ENCODE results near the gene TCF20. TPM values are rescaled to one million over a fixed set of nuclear protein-coding genes. Genes with fewer than 3 reads are reported as not detected.
A peak's percentile ranks its signal among the peaks of the same experiment; 100 is the strongest.

The TCF20 gene
- total RNA-seq, 2 experiments from 2014 or later, result 64.1 to 68.3 TPM

DNA sequence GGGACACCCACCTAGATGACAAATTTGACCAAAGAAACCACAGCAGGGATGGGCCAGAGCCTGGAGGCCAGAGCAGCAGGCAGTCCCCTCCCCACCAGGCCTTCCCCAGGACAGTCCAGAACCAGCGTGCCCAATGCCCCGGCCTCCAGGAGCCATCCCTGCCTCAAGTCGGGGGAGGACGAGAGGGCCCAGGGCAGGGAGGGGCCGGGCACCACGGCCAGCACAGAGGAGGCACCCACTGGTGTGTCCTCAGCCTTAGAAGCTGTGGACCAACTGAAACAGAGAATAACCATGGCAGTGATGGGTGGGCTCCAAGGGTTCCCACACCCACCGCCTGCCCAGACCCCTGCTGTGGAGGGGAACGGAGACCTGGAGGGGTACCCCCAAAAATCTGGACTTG is 28.3 kb upstream of the TCF20 start:
- CTCF ChIA-PET, result no interaction called here
- H3K27me3 Mint-ChIP-seq, result no peaks in the 10 kb centered on the region
- DNase-seq, result no peak
- peaks cover 84% of the 10 kb centered on the region for H3K4me1 Mint-ChIP-seq
- H3K9me3 Mint-ChIP-seq (ENCODE audit: low read depth), result no peaks in the 10 kb centered on the region
- H3K36me3 Mint-ChIP-seq (ENCODE audit: low read depth), result no peaks in the 10 kb centered on the region
- H3K4me3 Mint-ChIP-seq, result no peak overlapping the region
- ATAC-seq, result no peak
- intact Hi-C loops (cut with DNase I, micrococcal nuclease), result no loop called here
- no peak overlapping the region for H3K27ac Mint-ChIP-seq
- POLR2A ChIA-PET, result no interaction called here

DNA sequence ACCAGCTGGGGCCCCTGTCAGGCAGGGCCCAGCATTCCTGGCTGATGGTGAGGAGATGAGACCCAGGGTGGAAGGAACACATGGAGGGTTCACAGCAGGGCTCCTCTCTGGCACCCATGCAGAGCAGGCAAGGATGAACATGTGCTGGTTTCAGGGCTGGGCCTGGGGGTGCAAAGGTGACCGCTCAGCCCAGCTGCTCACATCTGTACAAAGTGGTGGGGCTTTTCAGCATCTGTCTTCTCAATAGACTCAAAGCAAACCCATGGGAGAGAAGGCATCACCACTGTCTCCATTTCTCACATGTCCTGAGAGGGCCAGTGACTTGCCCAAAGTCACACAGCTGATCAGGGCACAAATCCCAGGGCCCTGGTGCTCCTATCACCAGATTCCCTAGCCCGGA is 27.3 kb upstream of the TCF20 start:
- ChIA-PET CTCF (interaction anchor here (0.6 kb wide), 2 partner anchors 16 to 574 kb away, joined by 3 read pairs; no protein-coding TSS in a partner anchor), POLR2A (interaction anchor here (0.6 kb wide), 1 partner anchor 178 kb away, joined by 10 read pairs; no protein-coding TSS in a partner anchor)
- intact Hi-C loops (cut with DNase I, micrococcal nuclease), result no loop called here
- Mint-ChIP-seq H3K4me3 (no peak overlapping the region), H3K9me3 (ENCODE audit: low read depth) (no peaks in the 10 kb centered on the region), H3K36me3 (ENCODE audit: low read depth) (no peaks in the 10 kb centered on the region), H3K4me1 (peaks cover 81% of the 10 kb centered on the region), H3K27me3 (no peaks in the 10 kb centered on the region), H3K27ac (no peak overlapping the region)
- DNase-seq, result no peak
- no peak for ATAC-seq

DNA sequence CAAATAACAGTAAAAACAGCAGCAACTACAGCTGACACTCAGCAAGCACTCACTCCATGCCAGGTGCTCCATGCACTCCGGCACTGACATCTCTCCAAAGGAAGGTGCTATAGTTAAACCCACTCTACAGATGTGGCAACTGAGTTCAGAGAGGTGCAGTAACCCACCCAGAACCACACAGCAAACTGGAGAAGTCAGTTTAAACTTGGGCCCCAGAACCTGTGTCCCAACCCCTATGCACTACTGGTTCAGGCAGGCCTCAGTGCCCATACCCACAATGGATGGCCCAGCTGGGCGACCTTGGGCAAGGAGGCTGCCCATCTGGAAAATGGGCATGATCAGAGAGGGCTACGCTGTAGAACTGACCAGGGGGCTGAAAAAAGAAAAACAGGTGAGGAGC is 26.4 kb upstream of the TCF20 start:
- Mint-ChIP-seq H3K4me1 (peaks cover 75% of the 10 kb centered on the region), H3K27ac (no peak overlapping the region), H3K27me3 (no peaks in the 10 kb centered on the region), H3K36me3 (ENCODE audit: low read depth) (no peaks in the 10 kb centered on the region), H3K9me3 (ENCODE audit: low read depth) (no peaks in the 10 kb centered on the region), H3K4me3 (no peak overlapping the region)
- ChIA-PET CTCF (interaction anchor here (0.5 to 0.8 kb wide), 3 partner anchors 218 to 724 kb away, joined by 3 to 4 read pairs (median 3); no protein-coding TSS in a partner anchor), POLR2A (interaction anchor here (0.6 to 1.2 kb wide), 4 partner anchors 8 to 178 kb away, joined by 3 to 10 read pairs (median 4); no protein-coding TSS in a partner anchor)
- intact Hi-C loops (cut with DNase I, micrococcal nuclease), result no loop called here
- DNase-seq (no peak), ATAC-seq (no peak)

DNA sequence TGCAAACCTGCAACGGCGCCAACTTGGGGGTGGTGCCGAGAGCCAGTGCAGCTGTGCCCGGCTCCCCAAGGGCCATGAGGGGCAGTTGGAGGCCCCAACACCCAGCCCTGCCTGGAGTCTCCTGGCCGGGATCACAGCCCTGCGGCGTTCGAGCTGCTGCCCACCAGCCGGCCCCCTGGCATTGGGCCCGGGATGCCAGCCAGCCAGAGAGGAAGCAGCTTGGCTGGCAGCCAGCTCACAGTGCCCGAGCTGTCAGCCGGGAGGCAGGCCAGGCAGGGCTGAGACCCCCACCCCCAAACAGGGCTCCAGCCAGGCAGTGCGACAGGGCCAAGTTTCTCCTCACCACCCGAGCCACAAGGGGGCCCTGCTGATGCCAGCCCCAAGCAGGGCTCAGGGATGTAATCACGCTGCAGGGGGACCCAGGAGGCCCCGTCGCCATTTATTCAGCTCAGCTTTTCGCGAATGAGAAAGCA is 26.0 kb upstream of the TCF20 start:
- no peaks in the 10 kb centered on the region for H3K36me3 Mint-ChIP-seq (ENCODE audit: low read depth)
- H3K27ac Mint-ChIP-seq, result no peak overlapping the region
- H3K4me1 Mint-ChIP-seq, result peaks cover 71% of the 10 kb centered on the region

DNA sequence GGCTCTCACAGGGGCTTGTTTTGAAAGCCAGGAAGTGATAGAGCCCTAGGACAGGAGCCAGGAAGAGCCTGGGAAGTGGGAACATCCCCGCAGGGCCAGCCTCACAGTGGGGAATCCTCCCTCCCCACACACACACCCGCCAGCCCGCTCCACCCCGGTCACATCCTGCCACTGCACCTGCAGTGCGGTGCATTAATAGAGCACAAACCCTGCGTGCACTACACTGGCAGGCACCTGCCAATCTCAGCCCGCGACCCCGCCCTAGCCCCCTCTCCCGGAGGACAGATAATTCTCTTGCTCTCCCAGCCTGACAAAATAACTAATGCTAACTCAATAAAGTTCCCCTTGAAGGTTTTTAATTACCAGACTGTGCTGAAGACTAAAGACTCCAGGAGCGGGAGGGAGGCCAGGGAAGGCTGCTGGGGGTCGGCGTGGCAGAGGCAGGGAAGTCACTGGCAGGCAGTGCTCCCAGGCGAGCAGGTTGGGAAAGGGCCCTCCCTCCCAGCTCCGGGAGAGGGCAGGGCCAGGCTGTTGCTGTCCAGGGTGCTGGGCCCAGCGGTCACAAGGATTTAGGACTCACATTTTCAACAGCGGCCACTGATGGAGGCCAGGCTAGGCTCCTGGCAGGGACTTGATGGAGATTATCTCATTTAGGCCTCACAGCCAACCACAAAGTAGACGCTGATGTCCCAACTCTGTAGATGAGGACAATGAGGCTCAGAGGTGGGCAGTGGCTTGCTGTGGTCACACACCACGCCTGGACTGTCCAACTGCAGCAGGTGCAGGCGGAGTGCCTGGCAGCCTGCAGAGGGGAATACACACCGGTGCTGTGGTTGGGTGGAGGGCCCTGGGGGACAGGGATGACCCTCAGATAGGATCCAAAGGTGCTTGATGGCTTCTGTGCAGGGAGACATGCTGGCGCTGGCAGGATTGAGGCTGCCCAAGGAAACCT is 23.9 kb upstream of the TCF20 start:
- no peaks in the 10 kb centered on the region for H3K27me3 Mint-ChIP-seq
- no peaks in the 10 kb centered on the region for H3K9me3 Mint-ChIP-seq (ENCODE audit: low read depth)
- CTCF ChIA-PET, result no interaction called here
- no peak overlapping the region for H3K4me3 Mint-ChIP-seq
- peak; percentile 67 for ATAC-seq
- H3K27ac Mint-ChIP-seq, result no peak overlapping the region
- POLR2A ChIA-PET, result no interaction called here
- peaks cover 49% of the 10 kb centered on the region for H3K4me1 Mint-ChIP-seq
- H3K36me3 Mint-ChIP-seq (ENCODE audit: low read depth), result no peaks in the 10 kb centered on the region
- peak; percentile 50 for DNase-seq
- intact Hi-C loops (cut with DNase I, micrococcal nuclease), result no loop called here

More for the DNA sequence above, 26.0 kb upstream of the TCF20 start:
- peak; percentile 32 for DNase-seq
- POLR2A ChIA-PET, result interaction anchor here (0.6 to 1.2 kb wide), 3 partner anchors 8 to 141 kb away, joined by 3 to 5 read pairs (median 3); no protein-coding TSS in a partner anchor
- intact Hi-C loops (cut with DNase I, micrococcal nuclease), result no loop called here
- no peak for ATAC-seq
- Mint-ChIP-seq H3K4me3 (no peak overlapping the region), H3K27me3 (no peaks in the 10 kb centered on the region), H3K9me3 (ENCODE audit: low read depth) (no peaks in the 10 kb centered on the region)
- CTCF ChIA-PET, result interaction anchor here (0.5 to 0.8 kb wide), 3 partner anchors 217 to 724 kb away, joined by 3 to 4 read pairs (median 3); no protein-coding TSS in a partner anchor

DNA sequence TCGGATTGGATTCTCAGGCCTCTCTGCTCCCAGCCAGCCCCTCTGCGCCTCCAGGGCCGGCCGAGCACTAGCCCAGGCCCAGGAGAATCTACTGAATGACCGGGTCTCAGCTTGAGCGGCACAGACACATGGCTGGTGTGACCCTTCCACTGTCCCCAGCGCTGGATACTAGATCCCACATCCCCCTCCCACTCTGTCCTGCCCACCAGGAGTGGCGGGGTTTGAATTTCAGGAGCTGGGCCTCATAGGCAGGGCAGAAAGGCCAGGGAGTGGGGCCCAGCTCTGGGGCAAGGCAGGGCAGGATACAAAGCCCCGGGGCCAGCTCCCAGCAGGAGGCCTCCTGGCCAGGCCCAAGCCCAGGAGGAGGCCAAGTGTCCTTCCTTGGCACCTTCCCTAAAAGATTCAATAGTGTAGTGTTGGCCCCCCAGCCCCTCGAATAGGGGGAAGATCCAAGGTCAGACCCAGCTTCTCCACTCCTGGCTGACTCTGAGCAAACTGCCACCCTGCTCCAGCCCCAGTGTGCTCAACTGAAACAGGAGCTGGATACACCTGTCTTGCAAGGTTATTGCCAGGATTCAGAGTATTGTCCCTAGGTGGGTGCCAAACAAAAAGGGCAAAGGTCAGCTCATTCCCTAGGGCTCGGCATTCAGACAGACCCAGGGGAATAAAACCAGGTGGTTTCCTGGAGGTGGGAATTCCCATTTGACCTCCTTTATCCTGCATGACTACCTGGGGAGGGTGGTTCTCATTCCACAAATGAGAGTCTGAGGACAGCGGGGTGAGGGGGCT is 22.5 kb upstream of the TCF20 start:
- Mint-ChIP-seq H3K27me3 (no peaks in the 10 kb centered on the region), H3K4me1 (peaks cover 39% of the 10 kb centered on the region), H3K9me3 (ENCODE audit: low read depth) (no peaks in the 10 kb centered on the region), H3K27ac (no peak overlapping the region), H3K4me3 (no peak overlapping the region), H3K36me3 (ENCODE audit: low read depth) (no peaks in the 10 kb centered on the region)
- POLR2A ChIA-PET, result no interaction called here
- CTCF ChIA-PET, result interaction anchor here (1.1 to 1.2 kb wide), 2 partner anchors 9 to 144 kb away, joined by 3 read pairs; no protein-coding TSS in a partner anchor
- no peak for DNase-seq
- no peak for ATAC-seq
- intact Hi-C loops (cut with DNase I, micrococcal nuclease), result no loop called here

DNA sequence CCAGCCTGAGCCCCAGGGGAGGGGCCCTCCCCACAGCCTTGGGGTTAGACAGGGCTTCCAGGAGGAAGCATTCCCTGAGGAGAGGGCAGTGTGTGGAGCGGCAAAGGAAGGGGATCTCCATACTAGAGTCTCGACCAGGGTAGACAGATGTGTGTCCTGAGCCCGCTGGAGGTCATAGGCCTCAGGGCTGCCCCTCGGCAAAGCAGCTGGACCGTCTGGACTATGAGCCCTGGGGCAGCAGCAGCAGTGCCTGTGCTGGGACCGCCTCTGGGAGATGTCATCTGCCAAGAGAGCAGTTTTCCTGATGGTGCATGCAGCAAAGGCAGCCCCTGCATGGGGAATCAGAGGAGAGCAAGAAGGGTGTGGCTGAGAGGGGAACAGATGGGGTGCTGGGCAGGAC is 20.8 kb upstream of the TCF20 start:
- no peaks in the 10 kb centered on the region for H3K27me3 Mint-ChIP-seq
- POLR2A ChIA-PET, result no interaction called here
- intact Hi-C loops (cut with DNase I, micrococcal nuclease), result no loop called here

DNA sequence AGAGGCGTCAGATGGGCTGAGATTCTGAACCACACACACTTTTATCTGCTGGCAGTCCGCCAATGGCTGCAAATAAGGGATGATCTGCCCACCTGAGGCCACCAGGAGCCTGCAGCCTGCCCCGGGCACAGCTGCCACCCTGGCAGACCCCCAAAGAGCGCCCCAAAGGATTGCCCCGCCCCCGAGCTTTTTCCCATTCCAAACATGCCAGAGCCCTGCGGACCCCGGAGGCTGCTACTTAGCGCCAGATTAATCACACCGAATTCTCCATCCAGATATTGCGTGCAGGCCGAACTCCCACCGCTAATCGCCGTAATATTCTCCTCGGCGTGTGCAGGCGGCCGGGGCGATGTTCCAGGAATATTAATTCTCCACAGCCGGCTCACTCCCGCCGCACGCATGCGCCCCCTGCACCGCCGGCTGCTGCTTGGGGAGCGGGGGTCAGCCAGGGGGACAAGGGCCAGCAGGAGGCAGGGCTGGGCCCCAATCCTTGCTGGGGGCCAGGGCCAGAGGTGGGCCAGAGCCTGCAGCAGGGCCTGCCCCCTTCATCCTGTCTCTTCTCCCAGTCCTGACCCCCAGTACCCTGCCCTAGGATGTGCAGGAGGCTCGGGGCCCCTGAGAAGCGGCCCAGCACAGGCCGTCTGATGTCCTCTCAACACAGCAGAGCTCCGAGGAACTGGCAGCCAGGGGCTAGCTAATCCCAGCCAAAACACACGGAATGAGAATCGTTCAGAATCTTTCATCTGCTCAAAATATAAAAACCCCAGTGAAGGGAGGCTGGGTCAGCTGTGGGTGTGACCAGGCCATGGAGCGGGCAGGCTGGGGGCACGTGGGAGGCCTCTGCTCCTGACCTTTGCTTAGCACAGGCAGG is 19.5 kb upstream of the TCF20 start:
- DNase-seq (no peak), ATAC-seq (no peak)
- H3K27ac Mint-ChIP-seq, result no peak overlapping the region
- ChIA-PET POLR2A (no interaction called here), CTCF (no interaction called here)
- H3K4me1 Mint-ChIP-seq, result peaks cover 34% of the 10 kb centered on the region
- no peak overlapping the region for H3K4me3 Mint-ChIP-seq
- no peaks in the 10 kb centered on the region for H3K9me3 Mint-ChIP-seq (ENCODE audit: low read depth)
- no peaks in the 10 kb centered on the region for H3K27me3 Mint-ChIP-seq
- H3K36me3 Mint-ChIP-seq (ENCODE audit: low read depth), result no peaks in the 10 kb centered on the region
- intact Hi-C loops (cut with DNase I, micrococcal nuclease), result no loop called here

More for the DNA sequence above, 20.8 kb upstream of the TCF20 start:
- no peak for DNase-seq
- H3K4me3 Mint-ChIP-seq, result no peak overlapping the region
- no peaks in the 10 kb centered on the region for H3K36me3 Mint-ChIP-seq (ENCODE audit: low read depth)
- no peaks in the 10 kb centered on the region for H3K9me3 Mint-ChIP-seq (ENCODE audit: low read depth)
- H3K27ac Mint-ChIP-seq, result no peak overlapping the region
- no peak for ATAC-seq
- H3K4me1 Mint-ChIP-seq, result peaks cover 31% of the 10 kb centered on the region
- CTCF ChIA-PET, result no interaction called here

DNA sequence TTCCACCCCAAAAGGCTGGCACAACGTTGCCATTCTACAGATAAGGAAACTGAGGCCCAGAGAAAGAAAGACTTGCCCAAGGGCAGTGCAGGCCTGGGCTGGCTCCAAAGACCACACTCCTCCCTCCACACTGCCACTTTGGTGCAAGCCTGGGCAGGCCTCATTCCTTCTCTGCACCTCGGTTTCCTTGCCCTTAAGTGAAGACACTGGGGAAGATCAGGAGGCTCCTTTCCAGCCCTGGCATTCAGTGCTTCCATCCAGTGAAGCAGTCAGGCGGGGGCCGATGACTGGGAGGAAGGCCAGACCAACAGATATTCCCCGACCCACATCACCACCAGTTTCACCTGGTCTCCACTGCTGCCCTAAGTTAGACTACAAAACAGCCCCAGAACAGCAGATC is 18.3 kb upstream of the TCF20 start:
- Mint-ChIP-seq H3K27ac (no peak overlapping the region), H3K4me3 (no peak overlapping the region), H3K27me3 (peaks cover 2% of the 10 kb centered on the region), H3K9me3 (ENCODE audit: low read depth) (no peaks in the 10 kb centered on the region), H3K4me1 (peaks cover 27% of the 10 kb centered on the region), H3K36me3 (ENCODE audit: low read depth) (no peaks in the 10 kb centered on the region)
- POLR2A ChIA-PET, result no interaction called here
- no peak for ATAC-seq
- intact Hi-C loops (cut with DNase I, micrococcal nuclease), result no loop called here
- no peak for DNase-seq
- CTCF ChIA-PET, result no interaction called here

DNA sequence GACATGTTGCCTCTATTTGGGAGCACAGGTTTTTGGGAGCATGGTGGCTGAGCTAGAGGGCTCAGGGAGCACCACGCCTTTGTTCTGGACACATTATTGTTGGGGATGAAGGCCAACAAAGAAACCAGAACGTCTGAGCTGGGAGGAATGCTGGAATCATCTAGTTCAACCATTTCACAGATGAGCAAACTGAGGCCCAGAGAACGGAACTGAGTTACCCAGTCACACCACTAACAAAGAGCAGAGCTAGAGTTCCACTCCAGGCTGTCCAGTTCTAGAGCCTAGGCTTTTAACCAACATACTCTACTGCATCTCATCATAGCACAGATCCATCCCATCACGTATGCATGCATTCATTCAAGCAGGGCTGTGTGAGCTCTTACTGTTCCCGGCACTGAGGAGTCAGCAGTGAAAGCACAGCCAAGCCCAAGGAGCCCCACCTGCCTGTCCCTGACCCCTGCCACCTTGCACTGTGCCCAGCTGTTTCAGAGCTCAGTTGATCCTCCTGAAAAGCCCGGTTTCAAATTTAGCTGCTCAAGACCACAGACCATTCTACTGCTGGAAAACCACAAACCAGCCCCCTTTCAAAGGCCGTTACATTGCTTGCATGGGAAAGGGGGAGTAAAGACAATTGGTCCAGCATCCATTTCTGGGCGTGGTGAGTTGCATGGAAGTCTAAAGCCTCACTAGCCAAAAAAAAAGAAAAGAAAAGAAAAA is 16.9 kb upstream of the TCF20 start:
- ChIA-PET CTCF (no interaction called here), POLR2A (interaction anchor here (0.6 to 0.7 kb wide), 3 partner anchors 8 to 17 kb away, joined by 3 to 4 read pairs (median 3); no protein-coding TSS in a partner anchor)
- H3K4me3 Mint-ChIP-seq, result no peak overlapping the region
- H3K27me3 Mint-ChIP-seq, result peaks cover 6% of the 10 kb centered on the region
- no peak for ATAC-seq
- peaks cover 25% of the 10 kb centered on the region for H3K4me1 Mint-ChIP-seq
- intact Hi-C loops (cut with DNase I, micrococcal nuclease), result no loop called here
- no peaks in the 10 kb centered on the region for H3K9me3 Mint-ChIP-seq (ENCODE audit: low read depth)
- no peaks in the 10 kb centered on the region for H3K36me3 Mint-ChIP-seq (ENCODE audit: low read depth)
- H3K27ac Mint-ChIP-seq, result no peak overlapping the region
- DNase-seq, result no peak

Data from activated CD4-positive, alpha-beta T cell treated with anti-CD3 and anti-CD28 coated beads for 36 hours (primary cell).